Urinary bladder (tissue), 4 donors: Measurements from ENCODE around the gene DNAJC1. TPM values are rescaled to one million over a fixed set of nuclear protein-coding genes. Genes with fewer than 3 reads are reported as not detected.
"Not testable (repeated sequence)": the region's sequence is repeated elsewhere in the genome, so short reads cannot be mapped to it uniquely, and the experiment has no call there.

Source experiments
- DNase-seq: peaks from one replicate; pipeline ENCODE4 v3.0.0-alpha.2; 2015; ENCODE audit errors: extremely low spot score
- H3K27ac ChIP-seq: one replicate; pipeline ENCODE4 v1.5.1; 2013; ENCODE audit warnings: low read depth, mild to moderate bottlenecking, moderate library complexity
- H3K36me3 ChIP-seq: one replicate; pipeline ENCODE4 v1.6.1; 2013; ENCODE audit warnings: mild to moderate bottlenecking, moderate library complexity; ENCODE audit not compliant: insufficient read depth
- H3K4me1 ChIP-seq: one replicate; pipeline ENCODE4 v1.6.1; 2013; ENCODE audit warnings: mild to moderate bottlenecking, moderate library complexity; ENCODE audit not compliant: insufficient read depth
- H3K4me3 ChIP-seq: one replicate; pipeline ENCODE4 v1.5.1; 2013; ENCODE audit warnings: low read depth, low read length
- WGBS: extraction: QIAGEN DNeasy Blood & Tissue Kit; methylation state at CpG from one replicate; pipeline ENCODE4 v1.1.7; 2013; 5-methylcytosine and 5-hydroxymethylcytosine counted together
- polyA plus RNA-seq: library from polyadenylated mRNA; stranded (reverse); fragments of 200-250 nt; gene quantifications from one replicate; pipeline ENCODE4 v1.2.3, GENCODE V29; 2013
- total RNA-seq: library from RNA; depleted of rRNA; stranded (reverse); fragments of >200 nt; gene quantifications from one replicate; pipeline ENCODE4 v1.2.3, GENCODE V29; 2014
- donor health status: healthy with polysubstance abuse.
- donor health status: healthy.

The DNAJC1 gene
- total and polyA plus RNA-seq, 2 donors: 44.1 to 47.1 TPM

GRCh38 chr10:21889477-21890275 is 113.9 kb downstream of the DNAJC1 start:
- H3K4me1 ChIP-seq: no peaks in the 10 kb centered on the region
- H3K36me3 ChIP-seq: peaks cover 3% of the 10 kb centered on the region
- H3K27ac ChIP-seq: no peak overlapping the region
- no peak for DNase-seq
- no peak overlapping the region for H3K4me3 ChIP-seq
- WGBS: 93% methylated on average over 2 of the region's 2 CpGs

GRCh38 chr10:21888959-21889358 is 114.6 kb downstream of the DNAJC1 start:
- Histone ChIP-seq H3K27ac (no peak overlapping the region), H3K36me3 (peaks cover 2% of the 10 kb centered on the region), H3K4me1 (no peaks in the 10 kb centered on the region), H3K4me3 (no peak overlapping the region)
- WGBS: 79% methylated on average over 5 of the region's 5 CpGs
- no peak for DNase-seq

GRCh38 chr10:21885940-21886339 is 117.6 kb downstream of the DNAJC1 start:
- H3K36me3 ChIP-seq: peaks cover 2% of the 10 kb centered on the region
- H3K27ac ChIP-seq: no peak overlapping the region
- H3K4me3 ChIP-seq: no peak overlapping the region
- H3K4me1 ChIP-seq: no peaks in the 10 kb centered on the region
- DNase-seq: no peak

DNA sequence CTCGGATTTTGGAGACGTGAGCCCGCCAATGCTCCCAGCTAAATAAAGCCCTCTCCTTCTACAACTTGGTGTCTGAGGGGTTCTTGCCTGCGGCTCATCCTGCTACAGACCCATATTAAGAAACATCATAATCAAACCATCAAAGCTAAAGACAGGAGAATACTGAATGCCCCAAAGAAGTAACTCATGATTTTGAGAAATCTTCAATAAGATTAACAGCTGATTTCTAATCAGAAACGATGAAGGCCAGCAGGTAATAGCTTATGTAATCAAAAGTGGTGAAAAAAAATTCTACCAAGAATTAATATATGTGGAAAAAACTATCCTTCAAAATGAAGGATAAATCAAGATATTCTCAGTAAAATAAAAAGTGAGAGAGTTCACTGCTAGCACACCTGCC is 130.3 kb downstream of the DNAJC1 start:
- Histone ChIP-seq H3K4me3 (no peak overlapping the region), H3K27ac (no peak overlapping the region), H3K4me1 (no peaks in the 10 kb centered on the region), H3K36me3 (no peaks in the 10 kb centered on the region)
- no peak for DNase-seq
- 97% methylated on average over 5 of the region's 5 CpGs for WGBS

- 97% methylated on average over 11 of the region's 11 CpGs for WGBS
- not testable (repeated sequence) for H3K4me1 ChIP-seq, DNase-seq
These were observed 130.8 kb downstream of the DNAJC1 start for GRCh38 chr10:21872771-21873170.

DNA sequence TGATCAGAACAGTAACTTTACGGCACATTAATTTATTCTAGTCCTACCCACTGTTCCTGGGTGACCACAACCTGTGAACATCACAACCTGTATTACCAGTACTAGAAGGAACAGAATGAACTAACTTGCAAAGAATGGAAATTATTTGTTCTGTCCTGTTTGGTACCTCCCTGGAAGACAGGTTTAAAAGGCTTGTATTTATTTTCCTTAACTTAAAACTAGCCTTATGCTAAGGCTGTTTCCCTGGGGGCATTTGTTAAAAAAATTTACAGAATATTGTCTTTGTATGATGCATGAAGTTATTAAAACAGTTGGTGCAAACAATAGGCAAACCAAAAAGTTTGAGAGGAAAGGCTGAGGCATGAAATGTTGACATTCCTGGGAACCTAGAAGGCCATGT is 132.7 kb downstream of the DNAJC1 start:
- no peaks in the 10 kb centered on the region for H3K4me1 ChIP-seq
- H3K27ac ChIP-seq: no peak overlapping the region
- H3K4me3 ChIP-seq: no peak overlapping the region
- DNase-seq: no peak
- whole genome bisulfite sequencing: 94% methylated on average over 1 of the region's 1 CpG
- H3K36me3 ChIP-seq: no peaks in the 10 kb centered on the region

More at GRCh38 chr10:21872771-21873170, 130.8 kb downstream of the DNAJC1 start:
- H3K36me3 ChIP-seq, H3K4me3 ChIP-seq, H3K27ac ChIP-seq: not testable (repeated sequence)

- H3K4me3 ChIP-seq, DNase-seq, H3K4me1 ChIP-seq, H3K27ac ChIP-seq, H3K36me3 ChIP-seq: not testable (repeated sequence)
- 87% methylated on average over 2 of the region's 2 CpGs for WGBS
These were observed 134.4 kb downstream of the DNAJC1 start for GRCh38 chr10:21869087-21869486.

DNA sequence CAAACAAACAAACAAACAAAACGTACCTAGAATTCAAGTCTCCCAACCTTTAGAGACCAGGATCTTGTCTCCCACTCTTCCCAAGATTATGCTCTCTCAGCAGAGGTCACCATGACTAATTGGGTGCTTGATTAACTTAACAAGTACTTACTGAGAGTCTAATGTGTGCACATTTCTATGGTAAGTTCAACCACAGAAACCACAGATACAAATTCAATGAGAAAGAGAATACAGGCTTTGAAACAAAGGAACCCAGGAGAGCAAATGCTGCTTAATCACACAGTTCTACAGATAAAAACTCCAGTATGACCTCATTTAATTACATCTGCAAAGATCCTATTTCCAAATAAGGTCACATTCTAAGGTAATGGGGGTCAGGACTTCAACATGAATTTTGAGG is 142.8 kb downstream of the DNAJC1 start:
- peaks cover 2% of the 10 kb centered on the region for H3K36me3 ChIP-seq
- no peaks in the 10 kb centered on the region for H3K4me1 ChIP-seq
- no peak overlapping the region for H3K4me3 ChIP-seq
- no peak overlapping the region for H3K27ac ChIP-seq
- 87% methylated on average over 1 of the region's 1 CpG for WGBS
- no peak for DNase-seq

GRCh38 chr10:21858455-21858854 is 145.1 kb downstream of the DNAJC1 start:
- no peaks in the 10 kb centered on the region for H3K4me1 ChIP-seq
- H3K27ac ChIP-seq: no peak overlapping the region
- 47% methylated on average over 2 of the region's 2 CpGs for WGBS
- no peak for DNase-seq
- no peaks in the 10 kb centered on the region for H3K36me3 ChIP-seq
- no peak overlapping the region for H3K4me3 ChIP-seq

DNA sequence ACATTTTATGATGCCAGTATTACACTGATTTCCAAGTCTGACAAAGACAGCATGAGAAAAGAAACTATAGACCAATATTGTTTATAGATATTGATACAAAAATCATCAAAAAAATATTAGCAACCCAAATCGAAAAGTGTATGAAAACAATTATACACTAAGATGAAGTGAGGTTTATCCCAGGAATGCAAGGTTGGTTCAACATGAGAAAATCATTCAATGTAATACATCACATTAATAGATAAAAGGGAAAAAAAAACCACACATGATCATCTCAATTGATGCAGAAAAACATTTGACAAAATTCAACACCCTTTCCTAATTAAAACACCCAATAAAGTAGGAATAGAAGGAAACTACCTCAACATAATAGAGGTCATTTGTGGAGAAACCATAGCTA is 153.9 kb downstream of the DNAJC1 start:
- no peak overlapping the region for H3K4me3 ChIP-seq
- no peak overlapping the region for H3K27ac ChIP-seq
- 99% methylated on average over 1 of the region's 1 CpG for WGBS
- H3K36me3 ChIP-seq: no peaks in the 10 kb centered on the region
- no peak for DNase-seq
- H3K4me1 ChIP-seq: no peaks in the 10 kb centered on the region

DNA sequence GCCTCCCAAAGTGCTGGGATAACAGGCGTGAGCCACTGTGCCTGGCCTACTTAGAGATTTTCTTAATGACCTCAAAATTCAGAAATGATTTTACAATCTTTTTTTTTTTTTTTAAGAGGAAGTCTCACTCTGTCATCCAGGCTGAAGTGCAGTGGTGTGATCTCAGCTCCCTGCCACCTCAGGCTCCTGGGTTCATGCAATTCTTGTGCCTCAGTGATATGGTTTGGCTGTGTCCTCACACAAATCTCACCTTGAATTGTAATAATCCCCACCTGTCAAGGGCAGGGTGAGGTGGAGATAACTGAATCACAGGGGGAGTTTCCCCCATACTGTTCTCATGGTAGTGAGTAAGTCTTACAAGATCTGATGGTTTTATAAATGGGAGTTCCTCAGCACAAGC is 159.9 kb downstream of the DNAJC1 start:
- H3K4me1 ChIP-seq: no peaks in the 10 kb centered on the region
- no peak overlapping the region for H3K4me3 ChIP-seq
- no peak overlapping the region for H3K27ac ChIP-seq
- WGBS: 91% methylated on average over 1 of the region's 1 CpG
- peaks cover 2% of the 10 kb centered on the region for H3K36me3 ChIP-seq
- DNase-seq: no peak

DNA sequence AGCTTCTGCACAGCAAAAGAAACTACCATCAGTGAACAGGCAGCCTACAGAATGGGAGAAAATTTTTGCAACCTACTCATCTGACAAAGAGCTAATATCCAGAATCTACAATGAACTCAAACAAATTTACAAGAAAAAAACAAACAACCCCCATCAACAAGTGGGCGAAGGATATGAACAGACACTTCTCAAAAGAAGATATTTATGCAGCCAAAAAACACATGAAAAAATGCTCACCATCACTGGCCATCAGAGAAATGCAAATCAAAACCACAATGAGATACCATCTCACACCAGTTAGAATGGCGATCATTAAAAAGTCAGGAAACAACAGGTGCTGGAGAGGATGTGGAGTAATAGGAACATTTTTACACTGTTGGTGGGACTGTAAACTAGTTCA is 162.3 kb downstream of the DNAJC1 start:
- WGBS: 98% methylated on average over 2 of the region's 2 CpGs
- not testable (repeated sequence) for H3K36me3 ChIP-seq, DNase-seq, H3K4me3 ChIP-seq, H3K4me1 ChIP-seq, H3K27ac ChIP-seq

- H3K36me3 ChIP-seq, DNase-seq, H3K27ac ChIP-seq, H3K4me1 ChIP-seq, H3K4me3 ChIP-seq: not testable (repeated sequence)
- 98% methylated on average over 25 of the region's 29 CpGs for WGBS
These were observed 166.0 kb downstream of the DNAJC1 start for GRCh38 chr10:21837487-21837886.

- WGBS: 91% methylated on average over 10 of the region's 10 CpGs
- H3K27ac ChIP-seq, H3K36me3 ChIP-seq: not testable (repeated sequence)
These were observed 169.0 kb downstream of the DNAJC1 start for GRCh38 chr10:21834574-21834973.

GRCh38 chr10:21832821-21833130 is 170.8 kb downstream of the DNAJC1 start:
- Histone ChIP-seq H3K27ac (no peak overlapping the region), H3K4me3 (no peak overlapping the region), H3K4me1 (no peaks in the 10 kb centered on the region), H3K36me3 (no peaks in the 10 kb centered on the region)
- DNase-seq: no peak
- 92% methylated on average over 1 of the region's 1 CpG for WGBS

More at GRCh38 chr10:21834574-21834973, 169.0 kb downstream of the DNAJC1 start:
- H3K4me3 ChIP-seq, DNase-seq, H3K4me1 ChIP-seq: not testable (repeated sequence)
